ENCODE data around the gene RNASE1.

- TF ChIP-seq CTCF (tag by site-specific recombination; IDR thresholded peaks at IDR 0.05) (no peak), YY1 (tag by site-specific recombination; IDR thresholded peaks at IDR 0.05) (no peak), ZNF626 (tag by site-specific recombination; IDR thresholded peaks at IDR 0.05) (no peak), REST (tag by site-specific recombination; IDR thresholded peaks at IDR 0.05) (no peak), ZNF214 (tag by site-specific recombination; IDR thresholded peaks at IDR 0.05; ENCODE audit: borderline replicate concordance) (no peak), ZBTB44 (tag by site-specific recombination; IDR thresholded peaks at IDR 0.05) (no peak), ZNF426 (tag by site-specific recombination; IDR thresholded peaks at IDR 0.05) (no peak), ZNF596 (tag by site-specific recombination; IDR thresholded peaks at IDR 0.05) (no peak)
These were observed 5.5 kb upstream of the RNASE1 start for GRCh38 chr14:20808162-20808483.

Measured in HEK293 (cell line).